HG02678 (cell line): ENCODE data around the gene NPTXR.

Experiments used
- ATAC-seq: cut with Tn5 transposase; IDR thresholded peaks from one replicate; pipeline ENCODE4 v1.9.1; 2021; ENCODE audit warnings: mild to moderate bottlenecking, moderate library complexity; ENCODE audit not compliant: unreplicated experiment

Gene NPTXR

DNA sequence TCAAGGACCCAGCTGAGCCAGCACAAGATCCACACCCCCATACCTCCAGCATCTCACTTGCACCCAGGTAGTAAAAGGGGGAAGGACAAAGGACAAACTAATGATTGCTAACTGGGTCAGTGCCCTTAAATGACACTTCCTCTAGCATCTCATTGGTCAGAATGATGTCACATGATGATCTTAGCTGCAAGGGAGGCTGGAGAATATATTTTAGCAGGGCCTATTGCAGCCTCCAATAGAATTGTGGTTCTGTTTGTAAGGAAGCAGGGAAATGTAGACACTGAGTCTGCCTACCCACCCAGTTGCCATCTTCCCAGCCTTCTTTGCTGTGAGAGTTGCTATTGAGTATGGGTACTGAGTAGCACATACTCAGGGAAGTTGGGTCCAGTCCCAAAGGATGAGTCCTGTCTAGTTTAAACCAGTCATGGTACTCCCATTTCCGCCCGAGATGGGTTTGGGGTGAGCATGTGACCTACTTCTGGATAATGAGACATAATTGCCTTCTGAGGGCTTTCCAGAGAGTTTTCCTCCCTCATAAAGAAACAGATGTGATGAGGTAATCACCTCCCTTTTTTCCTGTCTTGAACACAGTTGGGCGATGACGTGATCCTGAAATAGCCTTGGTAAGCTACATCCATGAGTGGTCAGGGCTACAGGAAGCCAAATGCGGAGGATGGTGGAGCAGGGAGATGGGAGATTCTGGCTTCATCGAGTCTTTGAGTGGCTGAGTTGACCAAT is 44.4 kb downstream of the NPTXR start:
- no peak for ATAC-seq

DNA sequence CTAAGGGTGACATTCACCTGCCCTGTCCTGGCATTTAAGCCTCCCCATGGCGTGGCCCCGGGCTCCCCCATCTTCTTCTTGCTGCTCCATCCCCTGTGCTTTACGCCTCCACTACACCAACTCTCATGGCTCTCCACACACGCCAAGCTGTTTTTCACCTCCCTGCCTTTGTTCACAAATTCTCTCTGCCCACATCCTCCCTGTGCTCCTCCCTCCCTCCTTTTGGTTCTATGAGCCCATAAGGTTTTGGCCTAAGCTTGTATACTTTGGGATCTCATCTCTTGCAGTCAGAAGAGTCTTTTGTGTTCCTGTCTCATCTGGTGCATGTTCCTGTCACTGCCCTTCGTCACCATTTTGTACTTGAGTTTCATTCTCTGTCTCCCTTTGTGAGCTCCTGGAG is 45.3 kb downstream of the NPTXR start:
- ATAC-seq = no peak

- ATAC-seq = no peak
Measured at GRCh38 chr22:38796262-38796957, 47.4 kb downstream of the NPTXR start.

DNA sequence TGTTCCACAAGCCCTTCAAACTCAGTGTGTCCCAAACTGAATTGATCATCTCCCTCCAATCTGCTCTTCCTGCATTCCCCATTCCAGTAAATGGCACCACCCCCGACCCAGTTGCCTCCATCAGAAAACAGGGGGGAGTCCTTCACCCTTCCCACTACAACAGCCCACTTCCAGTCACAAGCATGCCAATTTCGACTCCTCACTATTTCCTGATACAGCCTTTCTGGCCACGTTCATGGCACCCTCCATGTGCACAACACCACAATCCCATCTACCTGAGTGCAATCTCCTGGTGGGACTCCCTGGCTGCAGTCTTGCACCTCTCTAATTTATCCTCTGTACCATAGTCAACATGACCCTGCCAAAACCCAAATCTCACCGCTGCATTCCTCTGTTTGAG is 48.3 kb downstream of the NPTXR start:
- no peak for ATAC-seq

GRCh38 chr22:38793721-38794466 is 49.9 kb downstream of the NPTXR start, which contains the start of gene DNAL4:
DNAL4 (minus strand) TSS chr22:38794143; CDS start chr22:38782731, 11,412 bp downstream.
- ATAC-seq = peak; percentile 92

- ATAC-seq = no peak
Measured at GRCh38 chr22:38793317-38793716, 50.5 kb downstream of the NPTXR start.

GRCh38 chr22:38792833-38793232 is 51.0 kb downstream of the NPTXR start:
- ATAC-seq = no peak

GRCh38 chr22:38789606-38790005 is 54.2 kb downstream of the NPTXR start:
- ATAC-seq = no peak

DNA sequence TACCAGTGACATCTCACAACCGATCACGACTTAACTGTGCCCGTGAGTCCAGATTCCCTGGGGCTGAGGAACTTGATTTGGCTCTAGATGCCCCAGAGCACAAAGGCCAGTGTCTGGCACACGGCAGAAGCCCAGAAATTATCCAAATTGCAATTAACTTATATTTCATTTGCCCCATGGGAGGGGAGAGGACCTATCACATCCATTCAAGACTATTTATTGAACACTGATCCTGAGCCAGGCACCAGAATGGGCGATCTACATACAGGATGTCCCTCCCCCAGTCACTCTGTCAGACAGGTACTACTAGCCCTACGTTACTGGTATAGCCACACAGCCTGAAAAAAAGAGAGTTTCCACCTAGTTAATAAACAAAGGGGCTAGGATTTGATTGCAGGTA is 55.0 kb downstream of the NPTXR start:
- no peak for ATAC-seq

- ATAC-seq = no peak
Measured at GRCh38 chr22:38788021-38788816, 55.6 kb downstream of the NPTXR start.

DNA sequence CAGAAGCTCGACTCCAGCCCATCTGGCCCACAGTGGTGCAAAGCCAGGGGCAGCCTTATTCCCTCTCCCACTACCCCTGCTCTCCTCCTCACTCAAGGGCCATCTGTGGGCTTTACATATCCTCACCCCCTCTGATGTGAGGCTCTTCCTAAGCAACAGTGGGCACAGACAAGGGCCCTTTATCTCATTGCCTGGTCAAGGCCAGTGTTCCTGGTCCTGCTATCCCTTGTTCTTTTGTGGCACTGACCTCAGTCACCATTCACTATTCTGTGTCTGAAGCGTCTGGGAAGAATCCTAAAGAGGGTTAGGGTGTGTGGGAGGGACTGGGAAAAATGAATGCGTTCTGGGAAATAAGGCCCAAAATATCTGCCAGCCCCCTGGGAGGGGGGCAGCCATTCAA is 57.2 kb downstream of the NPTXR start:
- no peak for ATAC-seq

- no peak for ATAC-seq
Measured at GRCh38 chr22:38784856-38785255, 59.0 kb downstream of the NPTXR start.

DNA sequence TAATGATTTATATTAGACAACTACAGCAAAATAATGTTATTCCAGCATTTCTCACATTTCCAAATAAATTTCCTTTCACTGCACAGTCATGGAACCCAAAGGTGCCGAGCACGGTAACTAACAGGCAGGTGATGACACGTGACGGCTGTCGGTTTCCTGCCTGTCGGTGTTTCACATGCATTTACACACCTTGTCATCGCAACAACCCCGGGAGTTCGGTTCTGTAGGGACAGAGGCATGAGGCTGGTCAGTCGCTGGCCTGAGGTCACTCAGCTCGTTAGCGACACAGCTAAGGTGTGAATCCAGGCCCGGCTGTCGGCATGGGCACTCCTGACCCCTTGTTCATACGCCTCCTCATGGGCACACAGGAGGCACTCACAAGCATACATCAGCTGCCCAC is 59.8 kb downstream of the NPTXR start:
- no peak for ATAC-seq

DNA sequence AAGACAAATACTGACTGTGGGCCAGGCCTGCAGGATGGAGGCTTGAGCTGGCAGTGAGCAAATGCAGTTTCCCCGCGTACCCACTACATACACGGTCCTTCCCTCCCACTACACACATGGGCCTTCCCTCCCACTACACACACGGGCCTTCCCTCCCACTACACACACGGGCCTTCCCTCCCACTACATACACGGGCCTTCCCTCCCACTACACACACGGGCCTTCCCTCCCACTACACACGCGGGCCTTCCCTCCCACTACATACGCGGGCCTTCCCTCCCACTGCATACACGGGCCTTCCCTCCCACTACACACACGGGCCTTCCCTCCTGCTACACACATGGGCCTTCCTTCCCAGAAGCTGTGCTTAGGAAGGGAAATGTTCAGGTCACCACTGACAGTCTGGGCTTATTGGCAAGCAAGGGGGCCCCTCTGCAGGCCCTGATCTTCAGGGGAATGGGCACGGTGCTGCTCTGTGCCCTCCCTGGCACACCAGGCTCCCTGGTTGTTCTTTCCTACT is 60.7 kb downstream of the NPTXR start:
- no peak for ATAC-seq

- no peak for ATAC-seq
Measured at GRCh38 chr22:38782402-38783094, 61.3 kb downstream of the NPTXR start.

DNA sequence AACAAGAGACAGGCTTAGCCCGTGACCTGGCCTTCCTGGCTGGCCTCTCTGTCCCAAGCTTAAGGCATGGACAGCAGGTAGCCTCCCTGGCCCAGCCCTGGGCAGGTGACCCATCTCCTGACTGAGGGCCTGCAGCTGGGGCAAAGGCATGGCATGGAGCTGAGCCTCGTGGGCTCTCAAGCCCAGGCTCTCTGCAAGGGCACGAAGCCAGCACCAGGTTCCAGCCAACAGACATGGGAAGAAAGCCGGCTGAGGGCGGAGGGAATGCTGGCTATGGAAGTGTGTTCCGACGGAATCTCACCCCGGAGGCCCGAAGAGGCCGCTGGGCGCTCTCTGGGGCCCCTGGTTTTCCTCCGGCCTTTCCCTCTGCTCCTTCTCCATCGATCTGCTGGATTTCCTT is 62.8 kb downstream of the NPTXR start:
- ATAC-seq = no peak

- ATAC-seq = no peak
Measured at GRCh38 chr22:38777087-38777671, 66.6 kb downstream of the NPTXR start.

- ATAC-seq = no peak
Measured at GRCh38 chr22:38776086-38776485, 67.7 kb downstream of the NPTXR start.

DNA sequence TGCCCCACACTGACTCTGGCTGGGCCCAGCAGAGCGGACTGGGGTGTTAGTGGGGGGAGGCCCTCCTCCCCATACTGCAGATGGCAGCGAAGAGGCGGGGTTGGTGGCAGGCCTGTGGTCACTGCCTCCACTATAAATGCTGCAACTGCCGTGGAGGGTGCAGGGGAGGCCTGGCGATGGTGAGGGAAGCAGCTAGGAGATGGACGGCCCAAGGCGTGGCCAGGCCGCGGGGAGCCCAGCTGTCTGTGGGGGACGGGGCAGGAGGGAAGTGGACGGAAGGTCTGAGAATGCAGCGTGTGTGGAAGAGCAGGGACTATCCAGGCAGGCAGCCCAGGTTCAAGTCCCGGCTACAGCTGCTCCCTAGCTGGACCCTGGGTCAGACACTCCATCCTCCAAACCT is 68.2 kb downstream of the NPTXR start:
- ATAC-seq = no peak
